GM19043 (cell line): ENCODE results near the gene SPACA5B.
"Not testable (repeated sequence)": the region's sequence is repeated elsewhere in the genome, so short reads cannot be mapped to it uniquely, and the experiment has no call there.

Experiments used
- ATAC-seq: cut with Tn5 transposase; IDR thresholded peaks from one replicate; pipeline ENCODE4 v1.9.1; 2021; ENCODE audit warnings: low read depth; ENCODE audit not compliant: unreplicated experiment

SPACA5B gene

DNA sequence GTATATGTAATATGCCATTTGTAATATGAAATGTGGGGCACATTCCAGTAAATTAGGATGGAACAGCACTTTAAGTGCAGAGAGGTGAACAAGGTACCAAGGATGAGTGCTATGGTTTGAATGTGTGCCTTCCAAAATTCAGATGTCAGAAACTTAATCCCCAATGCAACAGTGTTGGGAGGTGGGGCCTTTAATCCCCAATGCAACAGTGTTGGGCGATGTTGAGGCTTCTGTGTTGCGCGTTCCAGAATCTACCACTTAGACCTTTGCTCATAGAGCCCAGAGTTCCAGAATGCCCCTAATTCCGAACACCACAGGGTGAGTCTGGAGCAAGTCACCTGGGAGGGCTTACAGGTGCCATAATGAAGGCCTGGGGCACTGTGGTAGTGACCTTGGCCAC is at the start of gene SPACA5B:
TSS of gene SPACA5B (plus strand) at position 301 of the 400 bp plus-strand sequence. CDS start at position 363, 62 bp downstream.
- not testable (repeated sequence) for ATAC-seq

DNA sequence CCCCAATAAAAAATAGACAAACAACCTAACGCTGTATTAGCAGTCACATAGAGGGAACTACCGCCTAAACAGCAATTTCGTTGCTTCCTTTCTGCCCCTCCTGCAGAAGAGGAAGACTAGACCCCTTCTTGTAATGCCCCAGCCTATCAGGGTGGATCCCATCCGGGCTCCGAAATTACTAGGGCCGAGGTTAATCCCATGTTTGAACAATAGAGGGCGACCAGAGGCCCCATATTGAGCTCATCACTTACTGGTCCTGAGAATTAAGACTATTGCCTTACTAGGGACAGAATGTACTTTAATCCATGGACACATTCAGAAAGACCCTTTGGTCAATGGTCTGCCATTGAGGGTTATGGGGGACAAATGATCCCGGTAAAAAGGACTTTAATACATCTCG is 47.2 kb upstream of the SPACA5B start:
- no peak for ATAC-seq

DNA sequence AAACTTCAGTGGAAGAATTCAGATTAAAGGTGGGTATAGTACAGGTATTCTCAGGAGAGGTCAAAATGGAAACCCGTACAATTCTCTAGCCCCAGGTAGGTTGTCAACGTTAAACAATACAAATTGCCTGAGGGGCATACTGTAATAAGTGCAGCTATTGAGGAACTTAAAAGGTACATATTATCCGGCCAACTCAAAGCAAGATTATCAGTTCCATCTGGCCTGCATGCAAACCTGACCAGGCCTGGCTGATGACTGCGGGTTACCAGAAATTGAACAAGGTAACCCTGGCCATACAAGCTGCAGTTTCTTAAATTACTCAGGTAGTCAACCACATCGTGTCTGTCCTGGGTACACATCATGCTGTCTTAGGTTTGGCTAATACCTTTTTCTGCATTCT is 46.7 kb upstream of the SPACA5B start:
- ATAC-seq: no peak

DNA sequence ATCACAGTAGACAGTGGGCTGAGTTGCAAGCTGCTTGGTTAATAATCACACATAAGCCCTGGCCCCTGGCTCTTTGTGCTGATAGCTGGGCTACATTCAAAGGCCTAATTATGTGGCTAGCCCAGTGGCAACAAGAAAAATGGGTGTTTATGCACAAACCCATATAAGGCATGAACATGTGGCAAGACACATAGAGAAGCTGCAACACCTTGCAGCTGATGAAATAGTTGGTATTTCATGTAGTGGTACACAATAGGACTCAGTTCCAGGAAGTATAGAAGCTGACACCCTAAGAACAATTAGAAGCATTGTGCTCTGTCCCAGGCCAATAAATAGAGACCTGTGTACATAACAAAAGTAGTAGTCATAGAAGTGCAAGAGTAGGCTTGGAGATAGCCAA is 44.3 kb upstream of the SPACA5B start:
- no peak for ATAC-seq

DNA sequence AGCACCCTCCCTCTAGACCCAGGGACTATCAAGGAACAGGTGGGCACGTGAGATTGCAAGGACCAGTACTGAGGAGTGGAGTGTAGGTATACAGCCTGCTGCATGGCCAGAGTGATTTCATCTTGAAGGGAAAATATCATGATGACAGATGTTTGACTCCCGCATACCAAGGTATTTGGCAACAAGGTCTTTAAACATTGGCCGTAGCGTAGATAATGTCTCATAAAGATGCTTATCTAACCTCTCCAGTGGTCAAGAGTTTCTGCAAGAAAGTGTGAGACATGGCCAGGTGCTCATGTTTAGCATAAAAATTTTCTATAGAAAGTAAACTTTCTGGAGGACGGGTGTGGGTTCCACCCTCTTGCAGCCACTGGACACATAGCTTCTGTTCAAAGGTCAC is 40.3 kb upstream of the SPACA5B start:
- ATAC-seq: no peak

DNA sequence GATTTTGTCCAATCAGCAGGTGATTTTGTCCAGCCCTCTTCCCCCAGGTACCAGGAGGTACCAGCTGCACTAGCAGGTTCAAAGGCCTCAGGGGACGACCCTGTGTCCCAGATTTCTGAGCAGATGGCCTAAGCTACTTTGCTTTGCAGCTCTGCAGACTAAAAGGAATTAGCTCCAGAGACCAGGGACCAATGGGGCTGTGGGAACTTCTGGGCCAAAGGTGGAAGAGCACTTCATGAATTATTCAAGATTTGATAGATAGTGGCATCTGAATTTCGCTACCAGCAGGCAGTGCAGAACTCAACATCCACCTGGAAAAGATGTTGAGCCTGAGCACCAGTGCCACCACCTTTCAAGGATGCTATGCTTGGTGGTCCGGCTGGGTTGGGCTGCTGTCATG is 37.9 kb upstream of the SPACA5B start:
- not testable (repeated sequence) for ATAC-seq

DNA sequence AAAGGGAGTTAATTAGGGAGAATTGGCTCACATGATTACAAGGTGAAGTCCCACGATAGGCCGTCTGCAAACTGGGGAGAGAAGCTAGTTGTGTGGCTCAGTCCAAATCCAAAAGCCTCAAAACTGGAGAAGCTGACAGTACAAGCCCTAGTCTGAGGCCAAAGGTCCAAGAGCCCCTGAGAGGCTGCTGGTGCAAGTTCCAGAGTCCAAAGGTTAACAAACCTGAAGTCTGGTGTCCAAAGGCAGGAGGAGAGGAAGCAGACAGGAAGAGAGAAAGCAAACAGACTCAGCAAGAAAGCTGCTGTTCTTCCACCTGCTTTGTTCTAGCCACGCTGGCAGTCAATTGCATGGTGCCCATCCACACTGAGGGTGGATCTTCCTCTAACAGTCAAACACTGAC is 29.0 kb upstream of the SPACA5B start:
- no peak for ATAC-seq

DNA sequence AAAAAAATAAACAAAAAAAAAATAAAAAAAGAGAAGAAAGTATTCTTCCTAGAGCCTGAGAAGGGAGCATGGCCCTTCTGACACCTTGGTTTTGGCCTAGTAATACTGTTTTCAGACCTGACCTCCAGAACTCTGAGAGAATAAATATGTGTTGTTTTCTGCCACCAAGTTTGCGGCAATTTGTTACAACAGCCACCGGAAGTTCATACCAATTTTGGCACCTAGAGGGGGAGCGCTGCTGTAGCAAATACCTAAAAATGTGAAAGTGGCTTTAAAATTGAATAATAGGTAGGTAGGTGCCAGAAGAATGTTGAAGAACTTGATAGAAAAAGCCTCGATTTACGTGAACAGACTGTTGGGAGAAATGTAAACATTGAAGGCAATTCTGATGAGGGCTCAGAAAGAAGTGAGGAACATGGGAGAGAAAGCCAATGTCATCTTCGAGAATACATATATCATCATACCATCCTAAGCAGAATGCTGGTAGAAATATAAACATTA is 27.5 kb upstream of the SPACA5B start:
- ATAC-seq: no peak

DNA sequence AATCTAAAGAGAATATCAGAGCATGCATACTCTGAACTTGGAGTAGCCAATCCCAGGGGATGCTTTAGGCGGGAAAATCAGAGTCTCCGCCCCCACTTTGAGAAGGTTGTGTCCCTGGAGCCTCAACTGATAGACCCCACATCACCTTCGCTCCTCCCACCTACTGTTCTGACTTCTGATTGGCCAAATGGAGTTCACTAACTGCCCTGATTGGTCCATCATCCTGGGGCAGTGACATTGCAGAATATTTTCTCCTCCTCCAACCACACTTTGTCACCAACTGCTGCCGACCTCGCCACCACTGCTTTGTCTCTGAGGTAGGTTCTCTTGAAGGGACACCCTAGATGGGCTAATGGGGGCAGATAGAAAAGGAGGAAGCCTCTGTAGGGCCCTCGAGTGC is 22.7 kb upstream of the SPACA5B start:
- ATAC-seq: no peak

DNA sequence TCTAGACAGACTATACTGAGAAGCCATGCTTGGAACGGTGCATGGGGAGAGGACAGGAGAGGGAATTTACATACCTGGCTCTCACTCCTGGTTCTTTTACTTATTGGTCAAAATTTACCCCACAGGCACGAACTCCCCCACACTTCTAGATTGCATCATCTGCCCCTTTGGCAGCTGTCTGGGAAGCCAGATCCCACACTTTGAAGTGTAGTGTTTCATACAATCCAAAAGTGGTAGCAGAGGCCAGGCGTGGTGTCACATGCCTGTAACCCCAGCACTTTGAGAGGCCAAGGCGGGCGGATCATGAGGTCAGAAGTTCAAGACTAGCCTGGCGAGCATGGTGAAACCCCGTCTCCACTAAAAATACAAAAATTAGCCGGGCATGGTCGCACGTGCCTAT is 5.1 kb upstream of the SPACA5B start:
- ATAC-seq: not testable (repeated sequence)

DNA sequence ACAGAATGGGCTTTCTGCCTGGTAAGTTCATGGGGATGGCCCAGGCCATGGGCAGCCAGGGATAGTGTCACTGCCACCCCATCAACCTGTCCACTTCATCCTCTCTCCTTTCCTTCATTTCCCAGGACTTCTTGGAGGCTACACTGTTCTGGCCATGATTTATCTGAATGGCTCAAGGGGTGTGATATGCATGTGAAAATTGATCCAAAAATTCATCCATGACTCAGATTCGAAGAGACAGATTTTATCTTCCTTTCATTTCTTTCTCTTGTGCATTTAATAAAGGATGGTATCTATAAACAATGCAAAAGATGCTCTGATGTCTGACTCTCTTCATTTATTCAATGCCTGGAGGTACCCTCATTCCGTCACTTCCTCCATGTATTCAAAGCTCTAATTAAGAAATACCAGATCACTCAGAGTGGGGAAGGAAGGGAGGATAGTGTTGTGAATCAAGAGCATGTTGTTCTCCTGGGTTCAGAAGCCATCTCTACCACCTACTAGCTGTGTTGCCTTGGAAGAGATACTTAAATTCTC is 1.9 kb downstream of the SPACA5B start:
- ATAC-seq: not testable (repeated sequence)

DNA sequence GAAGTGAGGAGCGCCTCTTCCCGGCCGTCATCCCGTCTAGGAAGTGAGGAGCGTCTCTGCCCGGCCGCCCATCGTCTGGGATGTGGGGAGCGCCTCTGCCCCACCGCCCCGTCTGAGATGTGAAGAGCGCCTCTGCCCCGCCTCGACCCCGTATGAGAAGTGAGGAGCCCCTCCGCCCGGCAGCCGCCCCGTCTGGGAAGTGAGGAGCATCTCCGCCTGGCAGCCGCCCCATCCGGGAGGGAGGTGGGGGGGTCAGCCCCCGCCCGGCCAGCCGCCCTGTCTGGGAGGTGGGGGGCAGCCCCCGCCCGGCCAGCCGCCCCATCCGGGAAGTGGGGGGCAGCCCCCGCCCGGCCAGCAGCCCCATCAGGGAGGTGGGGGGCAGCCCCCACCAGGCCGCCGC is 8.7 kb downstream of the SPACA5B start:
- ATAC-seq: not testable (repeated sequence)

DNA sequence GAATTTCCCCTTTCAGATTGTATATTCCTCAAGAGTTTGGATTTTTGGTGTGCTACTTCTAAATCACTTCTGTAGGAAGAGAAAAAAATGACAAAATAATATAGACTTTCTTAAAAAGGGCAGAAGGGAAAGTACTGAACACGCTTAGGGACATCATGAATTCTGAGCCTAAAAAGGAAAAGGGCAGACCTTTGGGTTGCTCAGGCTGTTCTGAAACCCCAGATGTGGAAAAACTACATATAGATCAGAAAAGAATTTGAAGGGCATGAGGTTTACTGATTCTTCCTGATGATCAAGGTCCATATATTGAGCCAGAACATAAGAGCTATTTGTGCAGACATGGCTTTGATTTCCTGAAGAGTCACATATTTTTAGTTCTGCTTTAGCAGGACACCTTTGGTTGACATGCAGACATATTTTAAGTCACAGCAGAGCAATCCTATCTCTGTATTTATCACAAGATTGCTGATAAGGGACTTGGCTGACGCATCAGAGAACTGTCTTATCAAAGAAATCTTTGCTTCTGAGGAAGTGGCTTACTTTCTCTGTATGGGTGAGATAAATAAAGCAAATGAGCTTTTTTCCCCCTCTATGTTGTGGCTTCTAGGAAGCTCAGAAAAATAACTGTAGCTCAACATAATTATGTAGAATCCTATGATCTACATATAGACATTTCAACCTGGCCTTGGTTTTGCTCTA is 11.5 kb downstream of the SPACA5B start:
- not testable (repeated sequence) for ATAC-seq

DNA sequence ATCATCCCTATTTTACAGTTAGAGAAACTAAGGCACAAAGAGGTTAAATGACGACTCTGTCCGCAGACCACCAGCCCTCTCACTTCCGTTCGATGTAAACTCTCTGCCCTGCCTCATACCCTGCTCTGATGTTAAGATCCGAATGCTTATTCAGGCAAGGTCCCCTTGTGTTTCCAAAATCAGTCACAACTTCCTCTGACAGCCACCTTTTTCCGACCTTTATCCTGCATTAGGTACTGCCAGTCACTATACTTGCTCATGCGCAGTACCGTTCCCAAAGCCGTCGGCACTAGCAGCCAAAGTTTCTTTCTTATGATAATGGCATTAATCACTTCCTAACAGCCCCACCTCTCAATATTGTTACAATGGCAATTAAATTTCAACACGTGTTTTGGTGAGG is 12.3 kb downstream of the SPACA5B start:
- ATAC-seq: not testable (repeated sequence)

DNA sequence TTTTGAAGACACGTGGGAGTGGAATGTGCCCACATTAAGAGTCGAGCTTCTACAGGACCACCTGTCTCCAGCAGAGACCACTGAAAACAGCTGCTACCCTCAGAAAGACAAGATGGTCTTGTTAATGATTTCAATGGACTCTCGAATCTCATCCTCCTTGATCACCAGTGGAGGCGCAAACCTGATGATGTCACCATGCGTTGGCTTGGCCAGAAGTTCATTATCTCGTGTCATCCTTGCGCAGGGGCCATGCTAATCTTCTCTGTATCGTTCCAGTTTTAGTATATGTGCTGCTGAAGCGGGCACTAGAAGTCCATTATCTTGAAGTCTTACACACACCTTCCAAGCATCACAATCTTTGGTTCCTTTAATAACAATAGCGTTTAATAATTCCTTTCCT is 23.3 kb downstream of the SPACA5B start:
- ATAC-seq: no peak

DNA sequence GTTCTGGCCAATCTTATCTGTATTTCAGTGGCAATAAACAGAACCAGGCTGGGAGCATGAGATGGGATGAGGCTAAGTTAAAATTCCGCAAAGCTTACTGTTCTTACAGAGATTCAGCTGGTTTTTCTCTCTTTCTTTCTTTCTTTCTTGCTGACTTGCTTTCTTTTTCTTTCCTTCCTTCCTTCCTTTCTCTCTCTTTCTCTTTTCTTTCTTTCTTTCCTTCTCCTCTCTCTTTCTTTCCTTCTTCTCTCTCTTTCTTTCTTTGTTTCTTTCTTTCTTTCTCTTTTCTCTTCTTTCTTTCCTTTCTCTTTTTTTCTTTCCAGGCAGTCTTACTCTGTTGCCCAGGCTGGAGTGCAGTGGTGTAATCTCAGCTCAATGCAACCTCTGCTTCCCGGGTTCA is 24.4 kb downstream of the SPACA5B start:
- ATAC-seq: no peak

DNA sequence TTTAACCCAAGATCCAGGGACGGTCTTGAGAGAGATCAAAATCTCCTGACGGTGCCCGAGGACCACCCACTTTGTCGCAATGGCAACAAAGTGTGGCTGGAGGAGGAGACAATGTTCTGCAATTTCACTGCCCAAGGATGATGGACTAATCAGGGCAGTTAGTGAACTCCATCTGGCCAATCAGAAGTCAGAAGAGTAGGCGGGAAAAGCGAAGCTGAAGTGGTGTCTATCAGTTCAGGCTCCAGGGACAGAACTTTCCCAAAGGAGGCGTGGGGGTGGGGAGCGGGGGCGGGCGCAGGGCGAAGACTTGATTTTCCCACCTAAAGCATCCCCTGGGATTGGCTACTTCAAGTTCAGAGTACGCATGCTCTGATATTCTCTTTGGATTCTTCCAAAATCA is 25.6 kb downstream of the SPACA5B start:
- ATAC-seq: no peak

DNA sequence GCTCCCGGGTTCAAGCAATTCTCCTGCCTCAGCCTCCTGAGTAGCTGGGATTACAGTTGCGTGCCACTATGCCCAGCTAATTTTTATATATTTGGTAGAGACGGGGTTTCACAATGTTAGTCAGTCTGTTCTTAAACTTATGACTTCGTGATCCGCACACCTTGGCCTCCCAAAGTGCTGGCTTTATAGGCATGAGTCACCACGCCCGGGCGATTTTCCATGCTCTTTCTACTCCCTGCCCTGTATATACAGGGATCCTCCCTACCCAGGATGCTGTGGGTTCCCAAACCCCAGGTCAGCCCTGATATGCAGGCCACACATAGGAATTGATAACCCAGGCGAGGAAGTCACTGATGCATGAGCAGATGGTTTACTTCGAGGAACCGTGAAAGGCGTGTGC is 34.8 kb downstream of the SPACA5B start:
- ATAC-seq: no peak

DNA sequence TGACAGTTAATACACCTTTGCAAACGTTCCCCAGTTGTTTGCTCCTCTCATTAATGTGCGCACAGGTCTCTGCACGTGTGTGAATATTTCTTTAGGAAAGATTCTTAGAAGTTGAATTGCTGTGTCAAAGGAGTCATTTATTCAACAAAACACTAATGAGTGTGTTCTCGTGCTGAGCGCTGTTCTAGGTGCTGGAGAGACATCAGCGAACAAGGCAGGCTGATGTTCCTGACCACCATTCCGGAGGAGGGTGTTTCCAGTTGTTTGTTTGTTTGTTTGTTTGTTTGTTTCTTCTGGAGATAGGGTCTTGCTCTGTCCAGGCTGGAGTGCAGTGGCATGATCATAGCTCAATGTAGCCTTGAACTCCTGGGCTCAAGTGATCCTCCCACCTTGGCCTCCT is 35.9 kb downstream of the SPACA5B start:
- ATAC-seq: not testable (repeated sequence)

DNA sequence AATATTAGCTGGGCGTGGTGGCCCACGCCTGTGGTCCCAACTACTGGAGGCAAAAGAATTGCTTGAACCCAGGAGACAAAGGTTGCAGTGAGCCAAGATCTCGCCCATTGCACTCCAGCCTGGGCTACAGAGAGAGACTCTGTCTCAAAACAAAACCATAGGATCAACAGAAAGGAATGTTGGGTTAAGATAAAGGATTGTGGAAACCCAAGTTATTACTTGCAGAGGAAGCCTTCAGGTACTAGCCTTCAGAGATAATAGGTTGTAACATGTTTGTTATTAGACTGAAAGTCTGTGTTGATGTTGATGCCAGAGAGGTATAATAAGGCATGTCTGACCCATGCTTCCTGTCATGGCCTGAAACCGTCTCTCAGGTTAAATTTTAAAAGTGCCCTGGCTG is 49.3 kb downstream of the SPACA5B start:
- ATAC-seq: no peak

DNA sequence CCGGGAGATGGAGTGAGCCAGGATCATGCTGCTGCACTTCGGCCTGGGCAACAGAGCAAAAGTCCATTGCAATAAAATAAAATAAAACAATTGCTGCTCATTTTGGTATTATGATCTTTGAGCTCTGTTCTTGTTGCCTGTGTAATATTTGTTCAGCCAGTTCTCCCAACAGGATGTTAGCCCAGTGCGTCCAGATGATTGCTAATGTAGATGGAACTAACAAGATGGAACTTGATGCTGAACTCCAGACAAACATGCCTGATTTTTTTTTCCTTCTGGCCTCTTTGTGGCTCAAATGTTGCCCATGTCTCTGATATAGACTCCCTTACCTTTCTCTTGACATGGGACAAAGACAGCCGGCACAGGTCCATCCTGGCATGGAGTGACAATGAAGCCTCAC is 50.4 kb downstream of the SPACA5B start:
- no peak for ATAC-seq

DNA sequence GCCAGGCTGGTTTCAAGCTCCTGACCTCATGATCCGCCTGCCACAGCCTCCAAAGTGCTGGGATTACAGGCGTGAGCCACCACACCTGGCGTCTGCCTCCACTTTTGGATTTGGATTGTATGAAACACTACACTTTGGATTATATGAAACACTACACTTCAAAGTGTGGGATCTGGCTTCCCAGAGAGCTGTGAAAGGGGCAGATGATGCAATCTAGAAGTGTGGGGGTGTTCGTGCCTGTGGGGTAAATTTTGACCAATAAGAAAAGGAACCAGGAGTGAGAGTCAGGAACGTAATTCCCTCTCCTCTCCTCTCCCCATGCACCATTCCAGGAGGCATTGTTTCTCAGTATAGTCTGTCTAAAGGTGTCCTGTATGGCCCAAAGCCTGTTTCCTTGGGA is 51.5 kb downstream of the SPACA5B start:
- not testable (repeated sequence) for ATAC-seq
